Measurements from ENCODE around the gene PKIG.

Gene PKIG

GRCh38 chr20:44621939-44622338 is 39.6 kb downstream of the PKIG start:
- no peak for DNase-seq

GRCh38 chr20:44622501-44623270 is 40.3 kb downstream of the PKIG start:
- DNase-seq = no peak

DNA sequence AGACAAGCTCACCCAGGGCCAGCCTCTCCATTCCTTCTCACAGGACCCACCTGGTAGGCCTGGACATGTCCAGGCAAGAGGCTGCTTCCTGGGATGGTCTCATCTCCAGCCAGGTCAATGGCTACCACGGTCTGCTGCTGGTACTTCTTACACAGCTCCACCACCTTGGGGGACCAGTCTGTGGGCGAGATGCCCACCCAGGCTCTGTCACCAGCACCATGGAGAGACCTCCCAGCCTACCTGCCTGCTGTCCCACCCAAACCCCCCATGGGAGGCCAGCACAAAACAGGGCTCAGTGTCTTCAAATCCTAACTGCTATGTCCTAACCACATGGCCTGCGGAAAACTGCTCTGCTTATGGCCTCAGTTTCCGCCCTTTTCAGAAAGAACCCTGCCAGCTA is 41.8 kb downstream of the PKIG start:
- no peak for DNase-seq

- DNase-seq = no peak
Measured at GRCh38 chr20:44624743-44625271, 42.4 kb downstream of the PKIG start.

GRCh38 chr20:44625361-44625760 is 43.0 kb downstream of the PKIG start:
- DNase-seq = no peak

GRCh38 chr20:44626278-44626677 is 43.9 kb downstream of the PKIG start:
- no peak for DNase-seq

GRCh38 chr20:44627364-44628010 is 45.1 kb downstream of the PKIG start:
- no peak for DNase-seq

DNA sequence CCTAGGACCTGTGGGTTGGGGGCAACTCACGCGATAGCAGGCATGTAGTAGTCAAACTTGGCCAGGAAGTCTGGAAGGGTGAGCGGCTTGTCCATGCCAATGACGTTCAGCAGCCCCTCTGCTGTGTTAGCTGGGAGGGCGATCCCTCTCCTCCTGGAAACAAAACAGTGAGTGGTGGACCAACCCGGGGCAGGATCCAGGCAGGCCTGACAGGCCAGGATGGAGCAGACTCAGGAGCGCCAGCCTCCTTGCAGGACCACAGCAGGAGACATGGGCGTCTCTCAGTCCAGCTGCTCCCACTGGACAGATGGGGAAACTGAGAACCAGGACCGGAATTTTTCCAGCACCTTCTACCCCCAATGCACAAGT is 46.6 kb downstream of the PKIG start:
- DNase-seq = no peak

GRCh38 chr20:44629542-44629941 is 47.2 kb downstream of the PKIG start:
- DNase-seq = no peak

GRCh38 chr20:44630297-44630696 is 47.9 kb downstream of the PKIG start:
- DNase-seq = no peak

- no peak for DNase-seq
Measured at GRCh38 chr20:44632103-44632752, 49.8 kb downstream of the PKIG start.

GRCh38 chr20:44633187-44633810 is 50.9 kb downstream of the PKIG start:
- DNase-seq = no peak

- no peak for DNase-seq
Measured at GRCh38 chr20:44633872-44634600, 51.7 kb downstream of the PKIG start.

DNA sequence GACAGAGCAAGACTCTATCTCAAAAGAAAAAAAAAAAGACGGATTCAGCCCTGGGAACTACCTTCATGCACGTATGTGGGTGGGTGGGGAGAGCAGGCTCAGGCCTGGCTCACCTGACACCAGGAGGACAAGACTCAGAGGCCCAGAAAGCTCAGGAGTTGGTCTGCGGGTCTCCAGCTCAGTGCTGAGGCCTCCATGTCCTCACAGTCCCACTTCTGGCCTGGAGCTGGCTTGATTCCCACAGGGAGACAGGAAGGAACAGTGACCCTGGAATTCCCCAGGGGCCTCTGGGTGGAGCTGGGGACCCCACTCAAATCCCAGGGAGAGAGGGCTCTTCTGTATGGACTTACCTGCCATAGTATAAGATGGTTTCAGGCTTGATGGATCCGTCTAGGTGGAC is 53.5 kb downstream of the PKIG start:
- no peak for DNase-seq

- DNase-seq = no peak
Measured at GRCh38 chr20:44637042-44637441, 54.7 kb downstream of the PKIG start.

DNA sequence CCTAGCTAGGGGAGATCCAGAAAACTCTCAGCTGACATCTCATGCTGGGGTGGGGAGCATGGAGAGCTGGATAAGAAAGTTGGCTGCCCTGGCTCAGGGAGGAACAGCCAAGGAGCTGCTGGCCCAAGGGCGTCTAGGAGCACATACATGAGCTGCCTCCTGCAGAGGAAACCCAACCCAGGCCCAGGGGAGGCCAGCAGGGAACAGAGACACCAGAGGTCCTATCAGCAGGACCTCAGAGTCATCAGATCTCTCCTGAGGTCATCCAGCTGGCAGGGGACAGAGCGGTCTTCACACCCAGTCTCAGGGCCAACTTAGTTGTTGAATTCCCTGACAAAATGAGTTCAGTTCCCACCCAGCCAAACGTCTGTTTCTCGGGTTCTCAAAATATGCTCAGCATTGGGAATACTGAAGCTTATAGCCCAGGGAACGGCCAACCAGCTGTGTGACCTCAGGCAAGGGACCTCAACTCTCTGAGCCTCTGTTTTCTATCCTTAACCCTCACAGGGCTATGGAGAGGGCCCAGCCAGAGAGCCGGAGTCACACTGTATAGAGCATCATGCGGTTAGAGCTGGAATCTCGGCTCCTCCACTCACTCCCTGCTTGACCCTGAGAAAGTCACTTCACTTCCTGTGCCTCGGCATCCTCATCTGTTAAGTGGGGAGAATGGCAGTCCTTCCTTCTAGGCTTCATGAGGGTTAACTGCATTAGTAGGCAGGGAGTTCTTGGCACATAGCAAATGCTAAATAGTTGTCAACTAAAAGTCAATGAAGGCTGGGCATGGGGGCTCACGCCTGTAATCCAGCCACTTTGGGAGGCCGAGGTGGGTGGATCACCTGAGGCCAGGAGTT is 55.4 kb downstream of the PKIG start:
- DNase-seq = no peak

- no peak for DNase-seq
Measured at GRCh38 chr20:44640522-44640921, 58.1 kb downstream of the PKIG start.

DNA sequence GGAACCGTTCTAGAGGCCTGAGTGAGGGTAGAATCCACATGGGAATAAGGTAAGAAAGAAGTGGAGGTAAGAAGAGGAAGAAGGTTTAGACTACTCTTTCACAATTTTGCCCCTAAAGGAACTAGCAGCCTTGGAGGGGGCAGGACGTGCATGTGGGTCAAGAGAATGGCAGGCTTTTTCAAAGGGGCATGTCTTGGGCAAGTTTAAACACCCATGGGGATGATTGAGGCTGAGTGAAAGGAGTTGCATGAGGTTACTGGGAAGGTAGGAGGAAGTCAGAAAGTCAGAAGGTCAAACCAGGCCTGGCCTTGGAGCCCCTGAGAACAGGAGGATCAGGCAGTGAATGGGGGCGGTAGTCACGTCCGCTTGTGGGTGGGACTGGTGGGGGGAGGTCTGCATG is 58.9 kb downstream of the PKIG start:
- DNase-seq = no peak

- peak; percentile 87 for DNase-seq
Measured at GRCh38 chr20:44642203-44643153, 60.1 kb downstream of the PKIG start.

DNA sequence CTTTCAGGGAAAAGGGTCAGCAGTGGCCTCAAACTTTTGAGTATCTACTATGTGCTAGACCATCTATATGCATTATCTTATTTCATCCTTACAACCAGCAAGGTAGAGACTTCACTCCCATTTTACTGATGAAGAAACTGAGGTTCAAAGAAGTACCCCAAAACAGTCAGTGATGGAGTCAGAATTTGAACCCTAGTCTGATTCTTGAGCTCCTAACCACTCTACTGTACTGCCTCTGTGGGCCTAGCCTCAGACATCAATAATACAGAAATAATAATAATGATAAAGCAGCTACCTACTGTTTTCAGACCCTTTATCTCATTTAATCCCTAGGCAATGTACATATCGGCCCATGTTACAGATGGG is 60.8 kb downstream of the PKIG start:
- no peak for DNase-seq

Measured in NCI-H2029 treated with DMSO at 0.1 percent for 48 hours (cell line).